Muscle layer of duodenum (tissue), 2 donors: Measurements from ENCODE around the gene FBLN1.
"Not testable (repeated sequence)": the region's sequence is repeated elsewhere in the genome, so short reads cannot be mapped to it uniquely, and the experiment has no call there.

ENCODE experiments used
- H3K27ac ChIP-seq: one replicate; pipeline ENCODE4 v1.7.0; 2013; ENCODE audit warnings: mild to moderate bottlenecking, low read length
- H3K27me3 ChIP-seq: one replicate; pipeline ENCODE4 v1.7.0; 2013; ENCODE audit warnings: low read depth, mild to moderate bottlenecking, control low read depth, low read length
- H3K36me3 ChIP-seq, 2 donors: one replicate each; pipeline ENCODE4 v1.7.0; 2013; ENCODE audit warnings: low read length in 2 of 2, control low read depth in 1 of 2, mild to moderate bottlenecking in 1 of 2; ENCODE audit not compliant: insufficient read depth in 2 of 2, control insufficient read depth in 1 of 2
- H3K4me1 ChIP-seq, 2 donors: one replicate each; pipeline ENCODE4 v1.7.0; 2013; ENCODE audit warnings: low read length in 2 of 2, mild to moderate bottlenecking in 2 of 2, control low read depth in 1 of 2, moderate library complexity in 1 of 2; ENCODE audit not compliant: insufficient read depth in 2 of 2, control insufficient read depth in 1 of 2
- H3K4me3 ChIP-seq, 2 donors: one replicate each; pipeline ENCODE4 v1.7.0; 2013; ENCODE audit warnings: low read length in 2 of 2, low read depth in 1 of 2, mild to moderate bottlenecking in 1 of 2
- H3K9me3 ChIP-seq, 2 donors: one replicate each; pipeline ENCODE4 v1.7.0; 2013; ENCODE audit warnings: low read length in 2 of 2, control low read depth in 1 of 2, mild to moderate bottlenecking in 1 of 2; ENCODE audit not compliant: control insufficient read depth in 1 of 2
- donor health status: healthy.

FBLN1 gene

DNA sequence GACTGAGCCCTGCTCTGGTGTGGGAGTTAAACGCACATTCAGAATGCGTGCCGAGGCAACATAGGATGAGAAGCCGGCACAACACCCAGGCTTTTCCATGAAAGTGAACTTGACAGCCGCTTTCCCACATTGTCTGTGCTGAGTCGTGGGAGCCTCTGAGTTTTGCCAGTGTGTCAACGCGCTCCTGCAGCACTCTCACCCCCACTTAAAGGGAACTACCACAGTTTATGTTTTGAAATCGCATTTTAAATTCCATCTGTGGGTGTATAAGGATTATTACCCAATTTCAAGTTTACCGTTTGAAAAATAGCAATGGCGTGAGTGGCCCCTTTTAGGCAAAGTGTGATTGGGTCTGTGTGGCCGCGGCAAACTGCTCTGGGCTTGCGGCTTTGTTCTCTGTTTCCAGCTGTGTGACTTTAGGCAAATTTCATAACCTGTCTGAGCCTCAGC is 81.5 kb downstream of the FBLN1 start:
- no peaks in the 10 kb centered on the region for H3K9me3 ChIP-seq
- no peak overlapping the region for H3K4me3 ChIP-seq
- H3K4me1 ChIP-seq: peaks cover 0 to 28% of the 10 kb centered on the region in 2 donors
- H3K36me3 ChIP-seq: no peaks in the 10 kb centered on the region
- no peaks in the 10 kb centered on the region for H3K27me3 ChIP-seq
- no peak overlapping the region for H3K27ac ChIP-seq

DNA sequence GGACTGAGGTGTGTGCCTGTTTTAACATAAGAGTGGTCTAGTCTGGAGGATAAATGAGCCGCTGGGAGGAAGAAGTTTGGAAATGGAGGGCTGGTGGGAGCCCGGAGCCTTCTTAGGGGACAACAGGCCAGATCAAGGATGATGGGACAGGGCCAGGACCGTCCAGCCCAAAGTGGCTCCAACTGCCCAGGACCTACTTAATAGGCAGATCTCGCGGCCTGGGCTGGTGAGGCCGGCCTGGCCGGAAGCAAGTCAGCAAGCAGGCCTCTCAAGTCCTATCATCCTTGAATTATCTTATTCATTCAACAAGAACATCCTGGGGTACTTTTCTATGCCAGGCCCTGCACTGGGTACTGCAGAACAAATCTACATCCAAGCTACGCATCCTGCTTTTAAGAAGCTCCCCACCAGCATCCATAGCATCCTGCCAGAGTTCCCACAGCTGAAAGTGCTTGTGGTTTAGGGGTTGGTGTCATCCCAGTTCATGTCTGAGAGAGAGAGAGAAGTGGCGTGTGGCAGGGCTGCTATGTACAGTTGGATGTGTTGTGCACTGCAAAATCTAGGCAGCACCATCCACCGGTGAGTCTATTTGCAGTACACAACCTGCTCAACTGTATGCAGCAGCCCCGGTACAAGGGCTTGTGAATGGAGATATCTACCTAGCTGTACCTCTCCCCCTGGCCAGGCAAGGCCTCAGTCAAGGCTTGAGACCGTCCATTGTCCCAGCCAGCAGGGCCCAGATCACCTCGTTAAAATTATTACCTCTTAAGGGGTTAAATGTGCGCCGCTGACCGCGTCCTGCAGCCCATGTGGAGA is 82.1 kb downstream of the FBLN1 start:
- H3K27ac ChIP-seq: no peak overlapping the region
- peaks cover 0 to 28% of the 10 kb centered on the region in 2 donors for H3K4me1 ChIP-seq
- no peaks in the 10 kb centered on the region for H3K9me3 ChIP-seq
- no peaks in the 10 kb centered on the region for H3K27me3 ChIP-seq
- no peak overlapping the region for H3K4me3 ChIP-seq
- H3K36me3 ChIP-seq: no peaks in the 10 kb centered on the region

DNA sequence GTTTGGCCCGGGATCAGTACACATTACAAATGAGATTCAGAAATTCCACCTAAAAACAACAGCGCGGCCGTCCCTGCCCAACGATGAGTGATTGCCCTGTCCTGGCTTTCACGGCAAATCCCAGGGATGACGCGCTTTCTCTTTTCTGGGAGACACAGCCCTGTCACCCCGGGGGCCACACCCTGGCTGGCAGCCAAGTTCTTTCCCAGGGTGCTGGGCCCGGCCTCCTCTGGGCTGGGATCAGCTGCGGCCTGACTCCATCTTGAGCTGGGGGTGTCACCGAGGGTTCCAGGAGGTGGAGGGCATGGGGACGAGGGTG is 82.7 kb downstream of the FBLN1 start:
- peaks cover 0 to 28% of the 10 kb centered on the region in 2 donors for H3K4me1 ChIP-seq
- H3K27ac ChIP-seq: no peak overlapping the region
- no peak overlapping the region for H3K4me3 ChIP-seq
- H3K36me3 ChIP-seq: no peaks in the 10 kb centered on the region
- H3K27me3 ChIP-seq: no peaks in the 10 kb centered on the region
- H3K9me3 ChIP-seq: no peaks in the 10 kb centered on the region

DNA sequence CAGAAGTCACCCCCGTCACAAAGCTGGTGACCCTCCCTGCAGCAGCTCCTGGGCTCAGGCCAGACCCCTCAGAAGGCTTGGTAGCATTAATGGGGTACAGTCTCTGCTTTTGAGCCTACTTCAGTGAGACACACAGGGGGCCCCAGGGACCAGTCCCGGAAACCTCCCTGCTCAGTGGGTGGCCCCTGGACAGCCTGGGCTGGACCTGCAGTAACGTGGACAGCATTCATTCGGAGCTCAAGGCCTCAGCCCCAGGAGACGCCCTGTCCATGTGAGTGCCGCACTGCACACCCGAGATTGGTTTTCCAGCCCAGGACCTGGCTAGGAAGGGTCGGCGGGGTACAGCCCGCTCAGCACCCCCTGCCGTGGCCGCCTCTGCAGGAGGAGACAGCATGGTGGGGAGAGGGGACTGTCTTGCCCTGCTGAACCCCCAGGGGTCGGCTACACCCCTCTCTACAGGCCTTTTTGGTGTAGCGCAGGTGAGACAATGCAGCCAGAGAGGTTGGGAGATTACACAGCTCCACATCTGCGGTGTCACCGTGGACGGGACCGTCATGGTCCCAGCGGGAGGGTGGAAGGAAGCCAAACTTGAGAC is 83.4 kb downstream of the FBLN1 start:
- Histone ChIP-seq H3K4me3 (no peak overlapping the region), H3K36me3 (no peaks in the 10 kb centered on the region), H3K27ac (no peak overlapping the region), H3K27me3 (no peaks in the 10 kb centered on the region), H3K9me3 (no peaks in the 10 kb centered on the region), H3K4me1 (peaks cover 0 to 26% of the 10 kb centered on the region in 2 donors)

DNA sequence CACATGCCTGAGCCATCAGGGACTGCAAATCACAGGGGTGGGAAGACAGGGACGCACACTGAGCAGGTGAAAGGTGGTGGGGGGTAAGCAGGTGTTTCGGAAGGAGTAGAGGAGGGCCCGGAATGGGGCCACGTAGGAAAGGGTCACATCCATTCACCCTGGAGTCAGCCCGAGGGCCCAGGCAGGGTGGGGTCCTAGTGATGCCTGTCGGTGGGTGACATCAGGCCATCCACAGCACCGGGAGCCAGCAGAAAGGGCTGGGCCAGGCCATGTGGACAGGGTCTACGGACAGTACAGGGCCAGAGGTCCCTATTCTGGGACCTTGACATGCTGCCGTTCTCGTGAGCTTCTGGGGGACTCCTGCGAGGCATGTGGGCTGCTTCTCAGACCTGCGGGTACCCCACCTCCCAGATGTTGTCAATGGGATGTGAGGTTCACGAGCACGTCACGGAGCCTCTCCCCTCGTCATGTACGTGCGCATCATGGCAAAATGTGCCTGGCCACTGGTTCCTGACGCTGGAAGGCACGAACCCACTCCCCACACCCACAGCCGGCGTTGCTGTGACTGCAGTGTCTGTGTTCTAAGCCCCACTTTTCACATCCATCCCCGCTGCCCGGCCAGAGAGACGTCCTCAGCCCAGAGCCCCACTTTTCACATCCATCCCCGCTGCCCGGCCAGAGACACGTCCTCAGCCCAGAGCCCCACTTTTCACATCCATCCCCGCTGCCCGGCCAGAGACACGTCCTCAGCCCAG is 84.1 kb downstream of the FBLN1 start:
- H3K9me3 ChIP-seq: no peaks in the 10 kb centered on the region

DNA sequence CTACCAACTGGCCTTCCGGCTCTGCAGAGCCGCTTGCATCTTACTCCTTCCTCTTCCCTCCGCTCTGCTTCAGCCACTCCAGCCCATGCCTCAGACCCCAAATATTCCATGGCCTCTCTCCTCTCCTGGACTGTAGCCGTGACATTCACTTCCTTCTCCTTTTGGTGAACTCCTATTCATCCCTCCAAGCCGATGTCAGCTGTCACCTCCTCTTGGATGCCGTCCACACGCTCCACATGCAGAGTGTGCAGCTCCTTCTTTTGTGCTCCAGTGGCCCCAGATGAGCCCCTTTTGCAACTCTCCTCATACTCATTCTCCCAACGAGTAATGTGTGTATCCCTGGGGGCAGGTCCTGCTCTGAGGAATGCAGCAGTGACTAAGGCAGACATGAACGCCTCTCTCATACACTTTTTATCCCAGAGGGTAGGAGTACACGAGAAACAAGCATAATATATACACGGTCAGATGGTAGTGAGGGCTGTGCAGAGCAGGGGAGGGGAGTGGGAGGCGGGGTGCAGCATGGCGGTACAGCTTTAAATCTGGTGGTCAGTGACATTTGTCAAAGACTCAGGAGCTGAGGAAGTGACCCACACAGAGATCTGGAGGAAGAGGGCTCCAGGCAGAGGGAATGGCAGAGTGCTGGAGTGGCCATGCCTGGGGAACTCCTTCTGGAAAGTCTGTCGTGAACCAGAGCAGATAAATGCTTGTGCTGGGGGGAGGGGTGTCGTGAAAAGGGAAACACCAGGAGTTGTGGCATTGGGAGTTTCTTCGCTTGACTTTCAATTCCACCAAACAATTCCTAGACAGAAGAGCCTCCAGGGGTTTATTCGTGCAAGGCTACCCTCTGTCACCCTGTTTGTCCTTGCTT is 85.2 kb downstream of the FBLN1 start:
- Histone ChIP-seq H3K9me3 (no peaks in the 10 kb centered on the region), H3K4me1 (peaks cover 0 to 13% of the 10 kb centered on the region in 2 donors), H3K4me3 (no peak overlapping the region), H3K27ac (no peak overlapping the region), H3K27me3 (no peaks in the 10 kb centered on the region), H3K36me3 (no peaks in the 10 kb centered on the region)

More for the DNA sequence above, 84.1 kb downstream of the FBLN1 start:
- Histone ChIP-seq H3K36me3 (no peaks in the 10 kb centered on the region), H3K27me3 (no peaks in the 10 kb centered on the region), H3K27ac (no peak overlapping the region), H3K4me1 (peaks cover 0 to 18% of the 10 kb centered on the region in 2 donors), H3K4me3 (no peak overlapping the region)

DNA sequence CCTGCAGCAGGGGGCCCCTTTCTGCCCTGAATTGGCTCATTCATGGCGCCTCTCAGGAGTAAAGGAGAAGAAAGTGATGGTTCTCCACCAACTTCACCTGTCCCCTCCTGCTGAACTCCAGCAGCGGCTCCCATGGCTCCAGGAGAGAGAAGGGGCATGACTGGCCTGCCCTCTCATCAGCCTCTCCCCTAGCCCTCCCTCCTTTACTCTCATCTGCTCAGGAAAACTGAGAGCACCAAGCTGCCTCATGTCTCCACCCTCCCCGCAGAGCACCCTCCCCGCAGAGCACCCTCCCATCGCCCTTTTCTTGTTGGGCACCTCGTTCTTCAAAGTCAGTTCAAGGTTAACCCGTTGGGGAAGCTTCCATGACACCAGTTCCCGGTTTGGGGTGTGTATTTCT is 86.9 kb downstream of the FBLN1 start:
- no peaks in the 10 kb centered on the region for H3K27me3 ChIP-seq
- H3K4me3 ChIP-seq: no peak overlapping the region
- H3K9me3 ChIP-seq: no peaks in the 10 kb centered on the region
- no peak overlapping the region for H3K27ac ChIP-seq
- peaks cover 0 to 4% of the 10 kb centered on the region in 2 donors for H3K4me1 ChIP-seq
- H3K36me3 ChIP-seq: no peaks in the 10 kb centered on the region

DNA sequence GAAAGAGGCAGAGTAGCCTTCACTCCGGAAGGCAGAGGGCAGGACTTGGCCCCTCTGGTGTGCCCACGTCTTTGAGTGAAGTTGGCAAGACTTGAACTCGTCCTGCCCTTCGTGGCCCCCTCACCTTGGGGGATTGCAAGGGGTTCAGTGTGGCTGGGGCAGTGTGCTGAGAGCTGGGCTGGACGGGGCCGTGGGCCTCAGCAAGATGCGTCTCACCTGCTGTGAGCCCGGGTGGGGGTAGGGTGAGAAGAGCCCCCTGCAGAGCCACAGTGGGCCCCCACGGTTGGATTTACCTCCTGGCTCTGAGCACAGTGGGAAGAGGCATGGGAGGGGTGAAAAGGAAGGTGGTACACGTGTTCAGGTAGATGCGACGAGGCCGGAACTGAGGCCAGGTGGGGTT is 87.6 kb downstream of the FBLN1 start:
- Histone ChIP-seq H3K9me3 (no peaks in the 10 kb centered on the region), H3K27me3 (no peaks in the 10 kb centered on the region), H3K4me3 (no peak overlapping the region), H3K36me3 (no peaks in the 10 kb centered on the region), H3K27ac (no peak overlapping the region), H3K4me1 (no peaks in the 10 kb centered on the region)

DNA sequence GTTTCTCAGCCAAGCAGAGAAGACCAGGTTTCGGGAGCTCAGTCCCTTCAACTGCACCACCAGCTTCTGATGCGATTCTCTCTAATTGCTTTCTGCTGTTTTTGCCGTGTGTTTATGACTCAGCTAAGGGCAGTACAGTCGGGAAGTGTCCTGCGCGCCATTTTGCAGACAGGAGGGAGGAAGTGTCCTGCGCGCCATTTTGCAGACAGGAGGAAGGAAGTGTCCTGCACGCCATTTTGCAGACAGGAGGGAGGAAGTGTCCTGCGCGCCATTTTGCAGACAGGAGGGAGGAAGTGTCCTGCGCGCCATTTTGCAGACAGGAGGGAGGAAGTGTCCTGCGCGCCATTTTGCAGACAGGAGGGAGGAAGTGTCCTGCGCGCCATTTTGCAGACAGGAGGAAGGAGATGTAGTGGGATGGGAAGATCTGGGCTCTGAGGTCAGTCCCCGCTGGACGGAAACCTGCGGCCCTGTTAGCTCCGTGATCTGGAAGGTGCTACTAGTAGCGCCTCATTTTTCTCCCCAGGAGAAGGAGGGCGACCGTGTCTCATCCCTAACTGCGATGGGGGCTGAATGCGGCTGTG is 89.0 kb downstream of the FBLN1 start:
- H3K27ac ChIP-seq, H3K4me3 ChIP-seq, H3K4me1 ChIP-seq, H3K27me3 ChIP-seq, H3K9me3 ChIP-seq, H3K36me3 ChIP-seq: not testable (repeated sequence)

DNA sequence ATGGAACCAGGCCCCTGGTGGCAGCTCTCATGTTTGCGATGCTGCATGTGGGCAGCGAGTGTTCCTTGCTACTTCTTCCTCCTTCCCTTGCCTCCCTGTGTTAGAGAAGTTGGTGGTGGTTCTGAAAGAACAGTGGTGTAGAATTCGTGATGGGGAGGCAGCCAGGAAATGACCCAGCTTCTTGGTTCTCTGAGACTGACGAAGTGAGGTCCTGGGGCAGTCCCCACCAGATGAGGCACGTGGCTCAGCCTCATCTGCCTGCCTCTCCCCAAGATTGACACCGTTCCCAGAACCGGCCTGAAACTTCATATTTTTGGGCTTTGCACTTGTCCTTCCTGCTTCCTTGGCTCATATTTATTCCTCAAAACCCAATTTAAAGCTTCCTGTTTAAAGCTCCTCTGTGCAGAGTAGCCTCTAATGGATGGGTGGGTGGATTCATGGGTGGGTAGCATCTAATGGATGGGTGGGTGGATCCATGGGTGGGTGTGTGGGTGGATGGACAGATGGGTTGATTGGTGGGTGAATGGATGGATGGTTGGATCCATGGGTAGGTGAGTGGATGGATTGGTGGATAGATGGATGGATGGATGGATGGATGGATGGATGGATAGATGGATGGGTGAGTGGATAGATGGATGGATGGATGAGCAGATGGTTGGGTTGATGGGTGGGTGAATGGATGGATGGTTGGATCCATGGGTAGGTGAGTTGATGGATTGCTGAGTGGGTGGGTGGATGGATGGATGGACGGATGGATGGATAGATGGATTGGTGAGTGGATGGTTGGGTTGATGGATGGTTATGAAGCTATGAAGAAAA is 91.6 kb downstream of the FBLN1 start:
- H3K27me3 ChIP-seq: no peaks in the 10 kb centered on the region
- H3K9me3 ChIP-seq: no peaks in the 10 kb centered on the region
- H3K4me1 ChIP-seq: peaks cover 0 to 10% of the 10 kb centered on the region in 2 donors
- H3K27ac ChIP-seq: no peak overlapping the region
- H3K4me3 ChIP-seq: no peak overlapping the region
- no peaks in the 10 kb centered on the region for H3K36me3 ChIP-seq
